SK-N-SH treated with all-trans-retinoic acid at 6 μM for 48 hours (cell line): ENCODE data around the gene PPL.

Experiments used
- ATAC-seq: fragments of 200-7000 bp; cut with Tn5 transposase; 3 replicates; pipeline ENCODE4 v1.9.1; 2020; ENCODE audit warnings: mild to moderate bottlenecking, moderate library complexity
- ARNTL ChIP-seq: fragments of 450-650 bp; formaldehyde crosslinking; IDR thresholded peaks from 2 replicates; pipeline ENCODE4 v1.5.0; 2020; ENCODE audit warnings: low read depth, mild to moderate bottlenecking, moderate library complexity, borderline replicate concordance
- BACH2 ChIP-seq: fragments of 250-450 bp; sonication (Bioruptor Pico); IDR thresholded peaks from 2 replicates; pipeline ENCODE4 v1.9.0; 2021; ENCODE audit warnings: mild to moderate bottlenecking, borderline replicate concordance
- CSDC2 ChIP-seq: fragments of 250-450 bp; sonication (Bioruptor Pico); IDR thresholded peaks from 2 replicates; pipeline ENCODE4 v1.5.0; 2020; ENCODE audit warnings: mild to moderate bottlenecking, moderate library complexity
- ESRRG ChIP-seq: fragments of 250-450 bp; sonication (Bioruptor Pico); IDR thresholded peaks from 2 replicates; pipeline ENCODE4 v1.6.1; 2021; ENCODE audit warnings: mild to moderate bottlenecking
- GLIS3 ChIP-seq: fragments of 250-450 bp; sonication (Bioruptor Pico); IDR thresholded peaks from 2 replicates; pipeline ENCODE4 v1.5.0; 2020; ENCODE audit warnings: mild to moderate bottlenecking, moderate library complexity
- OSR1 ChIP-seq: fragments of 250-450 bp; sonication (Bioruptor Pico); IDR thresholded peaks from 2 replicates; pipeline ENCODE4 v1.8.0; 2022; ENCODE audit warnings: moderate library complexity, mild to moderate bottlenecking, inconsistent platforms
- PPARA ChIP-seq: fragments of 250-450 bp; sonication (Bioruptor Pico); IDR thresholded peaks from 2 replicates; pipeline ENCODE4 v1.5.0; 2020; ENCODE audit warnings: mild to moderate bottlenecking, borderline replicate concordance
- SNAI2 ChIP-seq: fragments of 250-450 bp; sonication (Bioruptor Pico); IDR thresholded peaks from 2 replicates; pipeline ENCODE4 v1.5.0; 2020; ENCODE audit warnings: mild to moderate bottlenecking, moderate library complexity
- ZC3H10 ChIP-seq: fragments of 250-450 bp; sonication (Bioruptor Pico); IDR thresholded peaks from 2 replicates; pipeline ENCODE4 v1.5.1; 2021; ENCODE audit warnings: mild to moderate bottlenecking, moderate library complexity
- ZFP3 ChIP-seq: fragments of 250-450 bp; sonication (Bioruptor Pico); IDR thresholded peaks from 2 replicates; pipeline ENCODE4 v1.5.0; 2020; ENCODE audit warnings: mild to moderate bottlenecking, moderate library complexity
- ZNF70 ChIP-seq: fragments of 450-650 bp; formaldehyde crosslinking; IDR thresholded peaks from 2 replicates; pipeline ENCODE4 v1.5.0; 2020; ENCODE audit warnings: mild to moderate bottlenecking, moderate library complexity
- ZNF8 ChIP-seq: fragments of 450-650 bp; formaldehyde crosslinking; IDR thresholded peaks from 2 replicates; pipeline ENCODE4 v1.5.0; 2020; ENCODE audit warnings: mild to moderate bottlenecking, moderate library complexity
- TF ChIP-seq, protein P1 (sequence below): fragments of 250-450 bp; sonication (Bioruptor Pico); IDR thresholded peaks from 2 replicates; pipeline ENCODE4 v1.8.0; 2020; ENCODE audit warnings: mild to moderate bottlenecking, moderate library complexity, borderline replicate concordance
- TF ChIP-seq, protein P2 (sequence below): fragments of 250-450 bp; sonication (Bioruptor Pico); IDR thresholded peaks from 2 replicates; pipeline ENCODE4 v1.8.0; 2021; ENCODE audit warnings: low read depth, mild to moderate bottlenecking, moderate library complexity, borderline replicate concordance
- TF ChIP-seq, protein P3 (sequence below): fragments of 250-450 bp; sonication (Bioruptor Pico); IDR thresholded peaks from 2 replicates; pipeline ENCODE4 v1.5.0; 2020; ENCODE audit warnings: mild to moderate bottlenecking, moderate library complexity
- TF ChIP-seq, protein P4 (sequence below): fragments of 250-450 bp; sonication (Bioruptor Pico); IDR thresholded peaks from 2 replicates; pipeline ENCODE4 v1.5.1; 2020; ENCODE audit warnings: low read depth, mild to moderate bottlenecking, moderate library complexity
- TF ChIP-seq, protein P5 (sequence below): fragments of 250-450 bp; sonication (Bioruptor Pico); IDR thresholded peaks from 2 replicates; pipeline ENCODE4 v1.5.1; 2021; ENCODE audit warnings: mild to moderate bottlenecking, moderate library complexity

PPL gene, protein sequence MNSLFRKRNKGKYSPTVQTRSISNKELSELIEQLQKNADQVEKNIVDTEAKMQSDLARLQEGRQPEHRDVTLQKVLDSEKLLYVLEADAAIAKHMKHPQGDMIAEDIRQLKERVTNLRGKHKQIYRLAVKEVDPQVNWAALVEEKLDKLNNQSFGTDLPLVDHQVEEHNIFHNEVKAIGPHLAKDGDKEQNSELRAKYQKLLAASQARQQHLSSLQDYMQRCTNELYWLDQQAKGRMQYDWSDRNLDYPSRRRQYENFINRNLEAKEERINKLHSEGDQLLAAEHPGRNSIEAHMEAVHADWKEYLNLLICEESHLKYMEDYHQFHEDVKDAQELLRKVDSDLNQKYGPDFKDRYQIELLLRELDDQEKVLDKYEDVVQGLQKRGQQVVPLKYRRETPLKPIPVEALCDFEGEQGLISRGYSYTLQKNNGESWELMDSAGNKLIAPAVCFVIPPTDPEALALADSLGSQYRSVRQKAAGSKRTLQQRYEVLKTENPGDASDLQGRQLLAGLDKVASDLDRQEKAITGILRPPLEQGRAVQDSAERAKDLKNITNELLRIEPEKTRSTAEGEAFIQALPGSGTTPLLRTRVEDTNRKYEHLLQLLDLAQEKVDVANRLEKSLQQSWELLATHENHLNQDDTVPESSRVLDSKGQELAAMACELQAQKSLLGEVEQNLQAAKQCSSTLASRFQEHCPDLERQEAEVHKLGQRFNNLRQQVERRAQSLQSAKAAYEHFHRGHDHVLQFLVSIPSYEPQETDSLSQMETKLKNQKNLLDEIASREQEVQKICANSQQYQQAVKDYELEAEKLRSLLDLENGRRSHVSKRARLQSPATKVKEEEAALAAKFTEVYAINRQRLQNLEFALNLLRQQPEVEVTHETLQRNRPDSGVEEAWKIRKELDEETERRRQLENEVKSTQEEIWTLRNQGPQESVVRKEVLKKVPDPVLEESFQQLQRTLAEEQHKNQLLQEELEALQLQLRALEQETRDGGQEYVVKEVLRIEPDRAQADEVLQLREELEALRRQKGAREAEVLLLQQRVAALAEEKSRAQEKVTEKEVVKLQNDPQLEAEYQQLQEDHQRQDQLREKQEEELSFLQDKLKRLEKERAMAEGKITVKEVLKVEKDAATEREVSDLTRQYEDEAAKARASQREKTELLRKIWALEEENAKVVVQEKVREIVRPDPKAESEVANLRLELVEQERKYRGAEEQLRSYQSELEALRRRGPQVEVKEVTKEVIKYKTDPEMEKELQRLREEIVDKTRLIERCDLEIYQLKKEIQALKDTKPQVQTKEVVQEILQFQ (N-terminal part only)

DNA sequence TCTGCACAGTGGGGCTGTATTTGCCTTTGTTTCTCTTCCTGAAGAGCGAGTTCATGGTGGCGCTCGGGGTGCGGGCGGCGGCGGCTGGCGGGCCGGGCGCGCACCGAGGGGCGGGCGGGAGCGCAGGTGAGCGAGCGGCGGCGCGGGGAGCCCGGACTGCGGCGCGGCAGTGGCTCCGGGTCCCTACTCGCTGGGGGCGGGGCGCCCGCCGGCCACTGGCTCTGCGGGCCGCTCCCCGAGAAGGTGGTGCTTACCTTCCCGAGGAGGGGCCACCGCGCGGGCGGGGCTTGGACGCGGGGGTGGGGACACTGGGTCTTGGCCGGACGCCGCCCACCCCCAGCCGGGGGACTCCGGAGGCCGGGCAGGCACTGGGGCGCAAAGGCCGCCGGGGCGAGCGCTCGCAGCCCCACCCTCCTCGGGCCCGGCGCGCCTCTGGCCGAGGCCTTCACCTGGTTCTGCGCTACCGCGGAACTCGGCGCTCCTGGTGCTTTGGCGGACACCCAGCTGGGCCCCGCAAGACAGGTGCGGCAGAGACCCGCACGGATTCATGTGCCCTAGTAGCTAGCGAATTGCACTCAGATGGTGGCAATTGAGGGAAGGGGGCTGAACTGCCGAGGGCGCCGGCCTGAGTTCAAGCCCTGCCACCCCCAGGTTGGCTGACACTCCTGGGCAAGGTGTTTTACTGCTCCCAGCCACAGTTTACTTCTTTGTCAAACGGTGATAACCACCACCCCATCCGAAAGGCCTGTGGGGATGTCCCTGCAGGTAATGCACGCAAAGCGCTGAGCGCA, at the start of gene PPL:
Gene PPL (minus strand): TSS at position 158 of the 791 bp plus-strand sequence. CDS start 103 bp downstream, at position 55.
- TF ChIP-seq ZFP3 (CRISPR knock-in tag) = no peak
- TF ChIP-seq, protein P1, sequence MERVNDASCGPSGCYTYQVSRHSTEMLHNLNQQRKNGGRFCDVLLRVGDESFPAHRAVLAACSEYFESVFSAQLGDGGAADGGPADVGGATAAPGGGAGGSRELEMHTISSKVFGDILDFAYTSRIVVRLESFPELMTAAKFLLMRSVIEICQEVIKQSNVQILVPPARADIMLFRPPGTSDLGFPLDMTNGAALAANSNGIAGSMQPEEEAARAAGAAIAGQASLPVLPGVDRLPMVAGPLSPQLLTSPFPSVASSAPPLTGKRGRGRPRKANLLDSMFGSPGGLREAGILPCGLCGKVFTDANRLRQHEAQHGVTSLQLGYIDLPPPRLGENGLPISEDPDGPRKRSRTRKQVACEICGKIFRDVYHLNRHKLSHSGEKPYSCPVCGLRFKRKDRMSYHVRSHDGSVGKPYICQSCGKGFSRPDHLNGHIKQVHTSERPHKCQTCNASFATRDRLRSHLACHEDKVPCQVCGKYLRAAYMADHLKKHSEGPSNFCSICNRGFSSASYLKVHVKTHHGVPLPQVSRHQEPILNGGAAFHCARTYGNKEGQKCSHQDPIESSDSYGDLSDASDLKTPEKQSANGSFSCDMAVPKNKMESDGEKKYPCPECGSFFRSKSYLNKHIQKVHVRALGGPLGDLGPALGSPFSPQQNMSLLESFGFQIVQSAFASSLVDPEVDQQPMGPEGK (CRISPR knock-in tag) = no peak
- no peak for TF ChIP-seq BACH2 (CRISPR knock-in tag)
- TF ChIP-seq, protein P2, sequence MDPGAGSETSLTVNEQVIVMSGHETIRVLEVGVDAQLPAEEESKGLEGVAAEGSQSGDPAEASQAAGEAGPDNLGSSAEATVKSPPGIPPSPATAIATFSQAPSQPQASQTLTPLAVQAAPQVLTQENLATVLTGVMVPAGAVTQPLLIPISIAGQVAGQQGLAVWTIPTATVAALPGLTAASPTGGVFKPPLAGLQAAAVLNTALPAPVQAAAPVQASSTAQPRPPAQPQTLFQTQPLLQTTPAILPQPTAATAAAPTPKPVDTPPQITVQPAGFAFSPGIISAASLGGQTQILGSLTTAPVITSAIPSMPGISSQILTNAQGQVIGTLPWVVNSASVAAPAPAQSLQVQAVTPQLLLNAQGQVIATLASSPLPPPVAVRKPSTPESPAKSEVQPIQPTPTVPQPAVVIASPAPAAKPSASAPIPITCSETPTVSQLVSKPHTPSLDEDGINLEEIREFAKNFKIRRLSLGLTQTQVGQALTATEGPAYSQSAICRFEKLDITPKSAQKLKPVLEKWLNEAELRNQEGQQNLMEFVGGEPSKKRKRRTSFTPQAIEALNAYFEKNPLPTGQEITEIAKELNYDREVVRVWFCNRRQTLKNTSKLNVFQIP (CRISPR knock-in tag) = no peak
- TF ChIP-seq, protein P3, sequence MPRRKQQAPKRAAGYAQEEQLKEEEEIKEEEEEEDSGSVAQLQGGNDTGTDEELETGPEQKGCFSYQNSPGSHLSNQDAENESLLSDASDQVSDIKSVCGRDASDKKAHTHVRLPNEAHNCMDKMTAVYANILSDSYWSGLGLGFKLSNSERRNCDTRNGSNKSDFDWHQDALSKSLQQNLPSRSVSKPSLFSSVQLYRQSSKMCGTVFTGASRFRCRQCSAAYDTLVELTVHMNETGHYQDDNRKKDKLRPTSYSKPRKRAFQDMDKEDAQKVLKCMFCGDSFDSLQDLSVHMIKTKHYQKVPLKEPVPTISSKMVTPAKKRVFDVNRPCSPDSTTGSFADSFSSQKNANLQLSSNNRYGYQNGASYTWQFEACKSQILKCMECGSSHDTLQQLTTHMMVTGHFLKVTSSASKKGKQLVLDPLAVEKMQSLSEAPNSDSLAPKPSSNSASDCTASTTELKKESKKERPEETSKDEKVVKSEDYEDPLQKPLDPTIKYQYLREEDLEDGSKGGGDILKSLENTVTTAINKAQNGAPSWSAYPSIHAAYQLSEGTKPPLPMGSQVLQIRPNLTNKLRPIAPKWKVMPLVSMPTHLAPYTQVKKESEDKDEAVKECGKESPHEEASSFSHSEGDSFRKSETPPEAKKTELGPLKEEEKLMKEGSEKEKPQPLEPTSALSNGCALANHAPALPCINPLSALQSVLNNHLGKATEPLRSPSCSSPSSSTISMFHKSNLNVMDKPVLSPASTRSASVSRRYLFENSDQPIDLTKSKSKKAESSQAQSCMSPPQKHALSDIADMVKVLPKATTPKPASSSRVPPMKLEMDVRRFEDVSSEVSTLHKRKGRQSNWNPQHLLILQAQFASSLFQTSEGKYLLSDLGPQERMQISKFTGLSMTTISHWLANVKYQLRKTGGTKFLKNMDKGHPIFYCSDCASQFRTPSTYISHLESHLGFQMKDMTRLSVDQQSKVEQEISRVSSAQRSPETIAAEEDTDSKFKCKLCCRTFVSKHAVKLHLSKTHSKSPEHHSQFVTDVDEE (CRISPR knock-in tag) = no peak
- no peak for TF ChIP-seq CSDC2 (CRISPR knock-in tag)
- no peak for TF ChIP-seq ZNF8
- no peak for TF ChIP-seq GLIS3
- no peak for TF ChIP-seq ZC3H10 (CRISPR knock-in tag)
- peak; percentile 49 for ATAC-seq

DNA sequence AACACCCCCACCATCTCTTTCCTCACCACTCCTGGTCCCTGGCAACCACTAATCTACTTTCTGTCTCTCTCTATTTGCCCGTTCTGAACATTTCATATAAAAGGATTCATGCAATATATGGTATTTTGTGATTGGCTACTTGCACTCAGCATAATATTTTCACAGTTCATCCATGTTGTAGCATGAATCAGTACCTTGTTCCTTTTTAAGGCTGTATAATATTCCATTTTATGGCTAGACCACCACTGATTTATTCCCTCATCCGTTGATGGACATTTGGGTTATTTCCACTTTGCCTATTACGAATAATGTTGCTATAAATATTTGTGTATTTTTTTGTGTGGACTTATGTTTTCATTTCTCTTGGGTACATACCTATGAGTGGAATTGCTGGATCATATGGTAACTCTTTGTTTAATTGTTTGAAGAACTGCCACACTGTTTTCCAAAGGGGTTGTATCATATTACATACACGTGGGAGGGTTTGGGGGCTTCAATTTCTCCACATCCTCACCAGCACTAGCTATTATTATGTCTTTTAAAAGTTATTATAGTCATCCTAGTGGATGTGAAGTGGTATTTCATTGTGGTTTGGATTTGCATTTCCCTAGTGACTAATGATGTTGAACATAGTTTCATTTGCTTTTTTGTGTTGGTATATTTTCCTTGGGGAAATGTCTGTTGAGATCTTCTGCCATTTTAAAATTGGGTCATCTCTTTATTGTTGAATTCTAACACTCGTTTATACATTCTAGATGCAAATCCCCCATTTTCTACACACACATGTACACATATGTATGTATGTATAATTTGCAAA, 47.4 kb upstream of the PPL start:
- no peak for ATAC-seq
- TF ChIP-seq, protein P1 (CRISPR knock-in tag) = no peak
- TF ChIP-seq, protein P4, sequence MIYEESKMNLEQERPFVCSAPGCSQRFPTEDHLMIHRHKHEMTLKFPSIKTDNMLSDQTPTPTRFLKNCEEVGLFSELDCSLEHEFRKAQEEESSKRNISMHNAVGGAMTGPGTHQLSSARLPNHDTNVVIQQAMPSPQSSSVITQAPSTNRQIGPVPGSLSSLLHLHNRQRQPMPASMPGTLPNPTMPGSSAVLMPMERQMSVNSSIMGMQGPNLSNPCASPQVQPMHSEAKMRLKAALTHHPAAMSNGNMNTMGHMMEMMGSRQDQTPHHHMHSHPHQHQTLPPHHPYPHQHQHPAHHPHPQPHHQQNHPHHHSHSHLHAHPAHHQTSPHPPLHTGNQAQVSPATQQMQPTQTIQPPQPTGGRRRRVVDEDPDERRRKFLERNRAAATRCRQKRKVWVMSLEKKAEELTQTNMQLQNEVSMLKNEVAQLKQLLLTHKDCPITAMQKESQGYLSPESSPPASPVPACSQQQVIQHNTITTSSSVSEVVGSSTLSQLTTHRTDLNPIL = no peak
- TF ChIP-seq ZC3H10 (CRISPR knock-in tag) (no peak), ESRRG (CRISPR knock-in tag) (no peak), BACH2 (CRISPR knock-in tag) (no peak), ZNF8 (no peak), ARNTL (no peak), ZNF70 (no peak), SNAI2 (CRISPR knock-in tag) (no peak), OSR1 (CRISPR knock-in tag) (no peak), CSDC2 (CRISPR knock-in tag) (no peak), PPARA (no peak)
- TF ChIP-seq, protein P3 (CRISPR knock-in tag) = no peak
- TF ChIP-seq, protein P5, sequence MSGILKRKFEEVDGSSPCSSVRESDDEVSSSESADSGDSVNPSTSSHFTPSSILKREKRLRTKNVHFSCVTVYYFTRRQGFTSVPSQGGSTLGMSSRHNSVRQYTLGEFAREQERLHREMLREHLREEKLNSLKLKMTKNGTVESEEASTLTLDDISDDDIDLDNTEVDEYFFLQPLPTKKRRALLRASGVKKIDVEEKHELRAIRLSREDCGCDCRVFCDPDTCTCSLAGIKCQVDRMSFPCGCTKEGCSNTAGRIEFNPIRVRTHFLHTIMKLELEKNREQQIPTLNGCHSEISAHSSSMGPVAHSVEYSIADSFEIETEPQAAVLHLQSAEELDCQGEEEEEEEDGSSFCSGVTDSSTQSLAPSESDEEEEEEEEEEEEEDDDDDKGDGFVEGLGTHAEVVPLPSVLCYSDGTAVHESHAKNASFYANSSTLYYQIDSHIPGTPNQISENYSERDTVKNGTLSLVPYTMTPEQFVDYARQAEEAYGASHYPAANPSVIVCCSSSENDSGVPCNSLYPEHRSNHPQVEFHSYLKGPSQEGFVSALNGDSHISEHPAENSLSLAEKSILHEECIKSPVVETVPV (CRISPR knock-in tag) = no peak
